Kidney glomerular epithelial cell (primary cell): Measurements from ENCODE around the gene HTN1.
"Not testable (repeated sequence)": the region's sequence is repeated elsewhere in the genome, so short reads cannot be mapped to it uniquely, and the experiment has no call there.

Source experiments
- DNase-seq: peaks from one replicate; lab custom pipeline; 2025; lab: John Stamatoyannopoulos, UW

HTN1 gene

DNA sequence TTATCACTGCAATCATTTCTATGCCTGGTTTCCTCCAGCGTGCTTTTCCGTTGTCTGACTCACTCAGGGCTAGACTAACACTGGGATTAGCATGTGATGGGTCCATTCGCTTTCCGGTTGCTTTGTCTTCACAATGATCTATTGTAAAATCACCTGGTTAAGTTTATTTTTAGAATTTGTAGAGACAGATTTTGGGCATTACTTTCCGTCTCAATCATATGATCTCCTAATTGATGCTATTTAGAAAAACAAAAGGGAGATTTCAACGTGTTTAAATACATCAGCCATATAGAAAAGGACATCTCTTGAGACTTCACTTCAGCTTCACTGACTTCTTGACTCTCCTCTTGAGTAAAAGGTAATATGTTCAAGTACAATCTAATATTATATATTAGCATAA, at the start of gene HTN1:
TSS of gene HTN1 (plus strand) at position 301 of the 400 bp plus-strand sequence. CDS start 2,639 bp downstream, outside the sequence.
- not testable (repeated sequence) for DNase-seq

DNA sequence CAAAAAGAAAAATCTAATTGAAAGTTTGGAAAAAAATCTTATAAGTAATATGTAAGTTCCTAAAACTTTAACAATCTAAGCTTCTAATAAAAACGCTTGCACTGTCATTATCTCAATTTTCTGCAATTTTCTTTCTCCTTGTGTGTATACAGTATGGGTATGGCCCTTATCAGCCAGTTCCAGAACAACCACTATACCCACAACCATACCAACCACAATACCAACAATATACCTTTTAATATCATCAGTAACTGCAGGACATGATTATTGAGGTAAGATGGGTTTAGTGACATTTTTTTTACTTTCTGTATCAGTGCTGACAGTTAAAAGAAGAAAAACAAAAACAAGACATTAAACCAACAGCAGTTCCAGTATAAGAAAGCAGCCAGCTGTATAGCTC, 49.5 kb upstream of the HTN1 start:
- DNase-seq = no peak

DNA sequence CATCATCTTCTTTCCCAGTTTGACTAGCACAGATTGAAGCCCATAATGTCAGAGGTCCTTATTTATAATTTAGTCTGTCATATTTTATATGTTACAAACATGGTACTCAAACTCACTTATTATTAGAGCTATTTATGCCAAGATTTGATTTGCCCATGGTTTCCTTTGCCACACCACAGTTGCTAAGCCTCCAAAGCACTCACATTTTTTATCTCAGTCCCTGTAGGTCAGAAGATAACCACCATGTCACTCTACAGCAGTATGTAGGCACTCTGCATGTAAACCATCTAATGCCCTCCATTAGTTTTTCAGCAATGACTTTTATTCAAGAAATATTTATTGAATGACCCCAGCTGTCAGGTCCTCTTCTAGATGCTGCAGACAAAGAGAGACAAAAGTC, 47.7 kb upstream of the HTN1 start:
- DNase-seq = no peak

DNA sequence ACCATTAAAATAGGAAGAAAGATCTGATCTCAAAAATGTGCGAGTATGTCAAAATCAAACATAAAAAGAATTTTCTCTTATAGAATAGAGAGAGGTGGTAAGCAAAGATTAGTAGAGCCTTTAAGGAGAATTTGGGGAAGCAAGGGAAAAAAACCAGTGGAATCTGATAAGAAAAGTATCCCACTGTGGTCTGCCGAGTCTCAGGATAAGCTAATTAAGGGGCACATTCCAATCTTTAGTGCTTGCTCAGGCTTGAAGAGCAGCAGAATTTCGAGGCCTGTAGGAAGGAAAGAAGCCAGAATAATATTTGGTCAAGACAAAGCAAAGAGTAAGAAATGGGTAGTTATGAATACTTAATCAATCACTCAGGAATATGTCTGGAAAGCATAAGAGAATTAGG, 41.5 kb upstream of the HTN1 start:
- no peak for DNase-seq

DNA sequence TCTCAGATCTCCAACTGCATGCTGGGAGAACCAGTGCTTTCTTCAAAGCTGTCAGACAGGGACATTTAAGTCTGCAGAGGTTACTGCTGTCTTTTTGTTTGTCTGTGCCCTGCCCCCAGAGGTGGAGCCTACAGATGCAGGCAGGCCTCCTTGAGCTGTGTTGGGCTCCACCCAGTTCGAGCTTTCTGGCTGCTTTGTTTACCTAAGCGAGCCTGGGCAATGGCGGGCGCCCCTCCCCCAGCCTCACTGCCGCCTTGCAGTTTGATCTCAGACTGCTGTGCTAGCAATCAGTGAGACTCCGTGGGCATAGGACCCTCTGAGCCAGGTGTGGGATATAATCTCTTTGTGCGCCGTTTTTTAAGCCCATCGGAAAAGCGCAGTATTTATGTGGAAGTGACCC, 31.2 kb upstream of the HTN1 start:
- DNase-seq = not testable (repeated sequence)

DNA sequence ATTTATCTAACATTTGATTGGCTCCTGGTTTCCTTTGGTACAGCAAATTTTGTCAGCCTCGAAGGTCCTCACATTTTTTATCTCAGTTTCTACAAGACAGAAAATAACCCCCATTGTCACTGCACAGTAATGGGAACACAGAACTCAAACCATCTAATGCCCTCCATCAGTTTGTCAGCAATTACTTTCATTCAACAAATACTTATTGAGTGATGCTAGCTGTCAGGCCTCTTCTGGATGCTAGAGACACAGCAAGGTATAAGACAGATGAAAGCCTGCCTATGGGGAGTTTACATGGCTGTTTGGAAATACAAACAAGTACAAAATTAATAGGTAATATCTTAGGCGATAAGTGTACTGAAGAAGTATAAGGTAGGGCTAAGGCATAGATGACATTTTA, 27.0 kb upstream of the HTN1 start:
- DNase-seq = no peak

DNA sequence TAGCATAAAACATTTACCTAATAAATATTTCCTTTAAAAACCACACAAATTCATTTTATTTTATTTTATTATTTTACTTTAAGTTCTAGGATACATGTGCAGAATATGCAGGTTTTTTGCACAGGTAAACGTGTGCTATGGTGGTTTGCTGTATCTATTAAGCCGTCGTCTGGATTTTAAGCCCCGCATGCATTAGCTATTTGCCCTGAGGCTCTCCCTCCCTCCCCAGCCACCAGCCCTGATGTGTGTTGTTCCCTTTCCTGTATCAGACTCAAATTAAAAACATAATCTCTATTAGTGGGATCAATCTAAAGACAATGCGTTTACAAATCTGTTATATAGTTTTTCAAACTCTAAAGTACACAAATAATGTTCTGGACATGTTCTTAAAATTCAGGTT, 23.2 kb upstream of the HTN1 start:
- DNase-seq = no peak

DNA sequence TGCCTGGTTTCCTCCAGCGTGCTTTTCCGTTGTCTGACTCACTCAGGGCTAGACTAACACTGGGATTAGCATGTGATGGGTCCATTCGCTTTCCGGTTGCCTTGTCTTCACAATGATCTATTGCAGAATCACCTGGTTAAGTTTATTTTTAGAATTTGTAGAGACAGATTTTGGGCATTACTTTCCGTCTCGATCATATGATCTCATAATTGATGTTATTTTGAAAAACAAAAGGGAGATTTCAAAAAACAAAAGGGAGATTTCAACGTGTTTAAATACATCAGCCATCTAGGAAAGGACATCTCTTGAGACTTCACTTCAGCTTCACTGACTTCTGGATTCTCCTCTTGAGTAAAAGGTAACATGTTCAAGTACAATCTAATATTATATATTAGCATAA, 22.1 kb upstream of the HTN1 start, which contains the start of gene HTN3:
TSS of gene HTN3 (plus strand) at position 301 of the 400 bp plus-strand sequence. CDS start 2,282 bp downstream, outside the sequence.
- not testable (repeated sequence) for DNase-seq

DNA sequence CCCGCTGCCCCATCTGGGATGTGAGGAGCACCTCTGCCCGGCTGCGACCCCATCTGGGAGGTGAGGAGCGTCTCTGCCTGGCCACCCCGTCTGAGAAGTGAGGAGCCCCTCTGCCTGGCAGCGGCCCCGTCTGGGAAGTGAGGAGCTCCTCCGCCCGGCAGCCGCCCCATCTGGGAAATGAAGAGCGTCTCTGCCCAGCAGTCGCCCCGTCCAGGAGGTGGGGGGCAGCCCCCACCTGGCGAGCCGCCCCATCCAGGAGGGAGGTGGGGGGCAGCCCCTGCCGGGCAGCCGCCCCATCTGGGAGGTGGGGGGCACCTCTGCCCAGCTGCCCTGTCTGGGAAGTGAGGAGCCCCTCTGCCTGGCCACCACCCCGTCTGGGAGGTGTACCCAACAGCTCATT, 12.7 kb upstream of the HTN1 start:
- DNase-seq = not testable (repeated sequence)

DNA sequence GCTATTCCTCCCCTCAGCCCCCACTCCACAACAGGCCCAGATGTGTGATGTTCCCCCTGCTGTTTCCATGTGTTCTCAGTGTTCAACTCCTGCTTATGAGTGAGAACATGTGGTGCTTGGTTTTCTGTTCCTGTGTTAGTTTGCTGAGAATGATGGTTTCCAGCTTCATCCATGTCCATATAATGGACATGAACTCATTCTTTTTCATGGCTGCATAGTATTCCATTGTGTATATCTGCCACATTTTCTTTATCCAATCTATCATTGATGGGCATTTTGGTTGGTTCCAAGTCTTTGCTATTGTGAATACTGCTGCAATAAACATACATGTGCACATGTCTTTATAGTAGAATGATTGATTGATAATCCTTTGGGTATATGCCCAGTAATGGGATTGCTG, 10.3 kb upstream of the HTN1 start:
- not testable (repeated sequence) for DNase-seq

DNA sequence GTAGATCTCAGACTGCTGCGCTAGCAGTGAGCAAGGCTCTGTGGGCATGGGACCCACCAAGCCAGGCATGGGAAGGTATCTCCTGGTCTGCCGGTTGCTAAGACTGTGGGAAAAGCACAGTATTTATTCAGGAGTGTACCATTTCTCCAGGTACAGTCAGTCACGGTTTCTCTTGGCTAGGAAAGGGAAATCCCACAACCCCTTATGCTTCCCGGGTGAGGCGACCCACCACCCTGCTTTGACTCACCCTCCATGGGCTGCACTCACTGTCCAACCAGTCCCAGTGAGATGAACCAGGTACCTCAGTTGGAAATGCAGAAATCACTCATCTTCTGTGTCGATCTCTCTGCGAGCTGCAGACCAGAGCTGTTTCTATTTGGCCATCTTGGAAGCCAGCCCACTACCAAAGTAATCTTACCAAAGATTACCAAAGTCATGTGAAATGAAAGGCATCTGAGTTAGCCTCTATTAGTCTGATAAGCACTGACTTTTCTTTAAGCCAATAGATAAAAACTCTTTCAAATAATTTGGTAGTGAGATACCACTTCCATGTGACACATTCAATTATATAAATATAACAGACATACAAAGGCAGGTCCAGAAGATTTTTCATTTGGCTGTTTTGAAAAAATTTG, 8.5 kb upstream of the HTN1 start:
- DNase-seq = no peak

DNA sequence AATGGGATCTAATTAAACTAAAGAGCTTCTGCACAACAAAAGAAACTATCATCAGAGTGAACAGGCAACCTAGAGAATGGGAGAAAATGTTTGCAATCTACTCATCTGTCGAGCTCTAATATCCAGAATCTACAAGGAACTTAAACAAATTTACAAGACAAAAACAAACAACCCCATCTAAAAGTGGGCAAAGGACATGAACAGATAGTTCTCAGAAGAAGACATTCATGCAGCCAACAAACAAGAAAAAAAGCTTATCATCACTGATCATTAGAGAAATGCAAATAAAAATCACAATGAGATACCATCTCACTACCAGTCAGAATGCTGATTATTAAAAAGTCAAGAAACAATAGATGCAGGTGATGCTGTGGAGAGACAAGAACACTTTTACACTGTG, 6.3 kb downstream of the HTN1 start:
- DNase-seq = not testable (repeated sequence)

DNA sequence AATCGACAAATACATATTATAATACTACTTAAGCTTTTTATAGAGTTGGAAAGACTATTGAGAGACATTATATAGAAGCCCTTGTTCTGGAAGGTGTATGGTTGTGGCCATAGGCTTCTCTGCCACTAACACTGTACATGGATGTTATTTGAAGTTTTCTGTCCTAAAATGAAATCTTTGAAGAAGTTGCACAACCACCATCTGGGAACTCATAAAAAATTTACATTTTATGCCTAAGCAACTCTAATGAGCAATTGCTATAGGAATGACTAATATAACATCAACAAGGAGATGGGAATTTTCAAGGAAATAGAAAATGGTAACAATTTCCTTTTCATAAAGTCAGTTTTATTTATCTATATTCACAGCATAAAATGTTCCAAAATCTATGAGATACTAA, 7.4 kb downstream of the HTN1 start:
- no peak for DNase-seq

DNA sequence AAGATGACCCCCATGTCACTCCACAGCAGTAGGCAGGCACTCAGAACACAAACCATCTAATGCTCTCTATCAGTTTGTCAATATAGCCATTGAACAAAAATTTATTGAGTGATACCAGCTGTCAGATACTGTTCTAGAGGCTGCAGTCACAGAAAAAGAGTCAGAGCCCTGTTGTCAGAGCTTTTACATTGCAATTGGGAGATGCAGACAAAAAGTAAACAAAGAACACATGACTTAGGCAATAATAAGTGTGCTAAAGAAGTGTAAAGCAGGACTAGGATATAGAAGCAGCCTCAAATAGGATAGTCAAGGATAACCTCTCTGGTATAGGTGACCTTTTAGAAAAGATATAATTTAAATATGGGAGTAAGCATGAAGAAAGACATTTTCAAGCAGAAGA, 8.9 kb downstream of the HTN1 start:
- DNase-seq = no peak

DNA sequence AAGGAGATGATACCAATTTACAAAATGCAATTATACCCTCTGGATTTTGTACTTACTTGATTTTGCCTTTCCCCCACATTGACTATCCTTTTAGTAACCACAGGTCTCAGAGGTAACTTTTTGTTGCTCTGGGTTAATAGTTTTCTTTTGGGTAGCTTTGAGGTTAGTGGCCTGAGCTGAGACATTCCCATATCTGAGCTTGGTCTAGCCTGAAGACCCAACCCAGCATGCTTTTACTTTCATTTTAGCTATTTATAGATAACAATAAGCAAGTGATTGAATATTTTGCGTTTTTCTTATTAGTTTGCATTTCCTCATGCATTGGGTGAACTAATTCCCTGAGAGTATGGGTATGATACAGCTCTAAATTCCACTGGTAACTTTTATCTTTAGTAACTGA, 11.8 kb downstream of the HTN1 start:
- DNase-seq = no peak

DNA sequence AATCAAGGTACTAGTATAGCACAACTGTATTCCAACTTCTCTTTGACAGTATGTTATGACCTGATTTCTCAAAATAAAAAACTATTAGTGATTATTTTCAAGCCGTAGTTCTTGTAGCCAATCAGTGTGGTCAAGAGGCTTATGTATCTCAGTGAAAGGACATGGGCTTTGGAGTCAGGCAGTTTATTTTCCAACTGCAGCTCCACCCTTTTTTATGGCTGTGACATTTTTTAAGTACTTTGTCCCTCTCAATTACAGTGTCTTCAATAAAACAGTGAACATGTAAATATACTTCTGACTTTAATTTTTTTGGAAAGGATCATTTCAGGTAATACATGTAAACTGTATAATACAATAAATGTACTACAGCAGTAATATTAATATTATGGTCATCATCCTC, 30.0 kb downstream of the HTN1 start:
- DNase-seq = no peak

DNA sequence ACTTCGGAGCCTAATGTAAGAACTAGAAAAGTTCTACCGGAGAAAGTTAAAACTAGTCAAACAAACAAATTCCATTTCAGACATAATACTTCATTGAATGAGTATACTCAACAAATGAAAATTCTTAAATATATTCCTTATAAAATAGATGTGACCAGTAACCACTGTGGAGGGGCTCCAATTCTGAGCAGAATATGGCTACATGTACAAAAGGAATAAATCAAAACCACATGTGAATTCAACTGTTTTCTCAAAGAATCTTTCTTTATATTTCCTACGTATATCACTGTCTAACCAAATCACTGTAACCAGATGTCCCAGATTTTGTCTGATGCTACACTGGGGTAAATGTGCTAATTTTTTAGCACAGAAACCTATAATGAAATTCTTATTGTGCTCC, 49.0 kb downstream of the HTN1 start:
- no peak for DNase-seq
